T-helper 2 cell treated with Interferon-gamma antibody and Interleukin-4, amounts not matched to agents 5 μg/mL and 100 μg/mL, for 36 hours (primary cell): ENCODE measurements around the gene PLCH2.
A peak's percentile ranks its signal among the peaks of the same experiment; 100 is the strongest.

Experiments used
- DNase-seq: peaks from one replicate; pipeline ENCODE4 v3.0.0; 2021; ENCODE audit warnings: low spot score
- H3K27ac Mint-ChIP-seq: one replicate; pipeline ENCODE4 v1.8.0; 2021; ENCODE audit warnings: mild to moderate bottlenecking, mixed read lengths
- H3K27me3 Mint-ChIP-seq: one replicate; pipeline ENCODE4 v1.8.0; 2021; ENCODE audit warnings: low read depth, mixed read lengths
- H3K36me3 Mint-ChIP-seq: one replicate; pipeline ENCODE4 v1.8.0; 2021; ENCODE audit warnings: low read depth, mixed read lengths
- H3K4me1 Mint-ChIP-seq: one replicate; pipeline ENCODE4 v1.8.0; 2021; ENCODE audit warnings: low read depth, mixed read lengths
- H3K4me3 Mint-ChIP-seq: one replicate; pipeline ENCODE4 v1.8.0; 2022; ENCODE audit warnings: mild to moderate bottlenecking, moderate library complexity, mixed read lengths
- H3K9me3 Mint-ChIP-seq: one replicate; pipeline ENCODE4 v1.8.0; 2021; ENCODE audit warnings: mixed read lengths

The PLCH2 gene

GRCh38 chr1:2528611-2528965 is 52.5 kb downstream of the PLCH2 start:
- Mint-ChIP-seq H3K36me3 (peaks cover 9% of the 10 kb centered on the region), H3K4me3 (no peak overlapping the region), H3K27me3 (peaks cover 25% of the 10 kb centered on the region), H3K27ac (no peak overlapping the region), H3K9me3 (no peaks in the 10 kb centered on the region), H3K4me1 (peaks cover 18% of the 10 kb centered on the region)
- no peak for DNase-seq

- Mint-ChIP-seq H3K4me1 (peaks cover 14% of the 10 kb centered on the region), H3K36me3 (peaks cover 9% of the 10 kb centered on the region), H3K9me3 (no peaks in the 10 kb centered on the region), H3K27ac (no peak overlapping the region), H3K4me3 (peak overlapping the region; percentile 54), H3K27me3 (peaks cover 28% of the 10 kb centered on the region)
- no peak for DNase-seq
These were observed 53.1 kb downstream of the PLCH2 start for GRCh38 chr1:2528966-2529783.

- peaks cover 5% of the 10 kb centered on the region for H3K36me3 Mint-ChIP-seq
- H3K27ac Mint-ChIP-seq = no peak within 1 kb of the TSS
- peaks cover 31% of the 10 kb centered on the region for H3K27me3 Mint-ChIP-seq
- H3K9me3 Mint-ChIP-seq = no peaks in the 10 kb centered on the region
- H3K4me3 Mint-ChIP-seq = peak within 1 kb of the TSS; percentile 54
- DNase-seq = no peak
- peaks cover 6% of the 10 kb centered on the region for H3K4me1 Mint-ChIP-seq
These were observed 53.9 kb downstream of the PLCH2 start, which contains the start of gene HES5 for GRCh38 chr1:2529784-2530512. Gene HES5, minus strand, starts transcription at chr1:2530263. Its CDS starts 99 bp downstream, at chr1:2530164.

- H3K27me3 Mint-ChIP-seq = peaks cover 33% of the 10 kb centered on the region
- H3K4me3 Mint-ChIP-seq = no peak overlapping the region
- DNase-seq = no peak
- H3K4me1 Mint-ChIP-seq = peaks cover 3% of the 10 kb centered on the region
- H3K36me3 Mint-ChIP-seq = no peaks in the 10 kb centered on the region
- no peaks in the 10 kb centered on the region for H3K9me3 Mint-ChIP-seq
- H3K27ac Mint-ChIP-seq = no peak overlapping the region
These were observed 54.6 kb downstream of the PLCH2 start for GRCh38 chr1:2530513-2531361.

- Mint-ChIP-seq H3K4me3 (no peak overlapping the region), H3K27ac (no peak overlapping the region), H3K27me3 (peaks cover 35% of the 10 kb centered on the region), H3K4me1 (no peaks in the 10 kb centered on the region), H3K9me3 (no peaks in the 10 kb centered on the region), H3K36me3 (no peaks in the 10 kb centered on the region)
- no peak for DNase-seq
These were observed 56.5 kb downstream of the PLCH2 start for GRCh38 chr1:2532485-2533160.

GRCh38 chr1:2533365-2533764 is 57.3 kb downstream of the PLCH2 start:
- H3K4me1 Mint-ChIP-seq = no peaks in the 10 kb centered on the region
- H3K4me3 Mint-ChIP-seq = no peak overlapping the region
- peaks cover 35% of the 10 kb centered on the region for H3K27me3 Mint-ChIP-seq
- H3K27ac Mint-ChIP-seq = no peak overlapping the region
- H3K36me3 Mint-ChIP-seq = no peaks in the 10 kb centered on the region
- DNase-seq = no peak
- H3K9me3 Mint-ChIP-seq = no peaks in the 10 kb centered on the region

- no peak for DNase-seq
- no peak overlapping the region for H3K4me3 Mint-ChIP-seq
- H3K36me3 Mint-ChIP-seq = no peaks in the 10 kb centered on the region
- no peaks in the 10 kb centered on the region for H3K4me1 Mint-ChIP-seq
- H3K27me3 Mint-ChIP-seq = peaks cover 27% of the 10 kb centered on the region
- no peak overlapping the region for H3K27ac Mint-ChIP-seq
- no peaks in the 10 kb centered on the region for H3K9me3 Mint-ChIP-seq
These were observed 58.2 kb downstream of the PLCH2 start for GRCh38 chr1:2534315-2534686.

GRCh38 chr1:2534687-2535441 is 58.8 kb downstream of the PLCH2 start:
- Mint-ChIP-seq H3K4me1 (no peaks in the 10 kb centered on the region), H3K36me3 (no peaks in the 10 kb centered on the region), H3K4me3 (no peak overlapping the region), H3K27ac (no peak overlapping the region), H3K9me3 (no peaks in the 10 kb centered on the region), H3K27me3 (peaks cover 27% of the 10 kb centered on the region)
- no peak for DNase-seq

GRCh38 chr1:2535455-2535854 is 59.4 kb downstream of the PLCH2 start:
- Mint-ChIP-seq H3K4me3 (no peak overlapping the region), H3K9me3 (no peaks in the 10 kb centered on the region), H3K27me3 (peaks cover 27% of the 10 kb centered on the region), H3K4me1 (no peaks in the 10 kb centered on the region), H3K36me3 (no peaks in the 10 kb centered on the region), H3K27ac (no peak overlapping the region)
- DNase-seq = no peak

GRCh38 chr1:2535981-2536380 is 59.9 kb downstream of the PLCH2 start:
- Mint-ChIP-seq H3K36me3 (no peaks in the 10 kb centered on the region), H3K4me3 (no peak overlapping the region), H3K27me3 (peaks cover 22% of the 10 kb centered on the region), H3K27ac (no peak overlapping the region), H3K4me1 (no peaks in the 10 kb centered on the region), H3K9me3 (no peaks in the 10 kb centered on the region)
- no peak for DNase-seq

- H3K36me3 Mint-ChIP-seq = no peaks in the 10 kb centered on the region
- peaks cover 24% of the 10 kb centered on the region for H3K27me3 Mint-ChIP-seq
- no peak overlapping the region for H3K4me3 Mint-ChIP-seq
- no peak for DNase-seq
- H3K27ac Mint-ChIP-seq = no peak overlapping the region
- H3K4me1 Mint-ChIP-seq = no peaks in the 10 kb centered on the region
- H3K9me3 Mint-ChIP-seq = no peaks in the 10 kb centered on the region
These were observed 61.7 kb downstream of the PLCH2 start for GRCh38 chr1:2537784-2538115.

- Mint-ChIP-seq H3K4me1 (no peaks in the 10 kb centered on the region), H3K27me3 (peaks cover 22% of the 10 kb centered on the region), H3K4me3 (no peak overlapping the region), H3K36me3 (no peaks in the 10 kb centered on the region), H3K27ac (no peak overlapping the region), H3K9me3 (no peaks in the 10 kb centered on the region)
- DNase-seq = no peak
These were observed 62.3 kb downstream of the PLCH2 start for GRCh38 chr1:2538376-2538775.

- no peak for DNase-seq
- Mint-ChIP-seq H3K4me1 (no peaks in the 10 kb centered on the region), H3K4me3 (no peak overlapping the region), H3K36me3 (no peaks in the 10 kb centered on the region), H3K27ac (no peak overlapping the region), H3K27me3 (peaks cover 20% of the 10 kb centered on the region), H3K9me3 (no peaks in the 10 kb centered on the region)
These were observed 62.8 kb downstream of the PLCH2 start for GRCh38 chr1:2538872-2539271.
